Muscle of leg (tissue), 16 donors: Measurements from ENCODE around the gene MON2. TPM values are rescaled to one million over a fixed set of nuclear protein-coding genes. Genes with fewer than 3 reads are reported as not detected.

Experiments used
- DNase-seq: peaks from one replicate; pipeline ENCODE4 v3.0.0; 2013
- H3K27ac ChIP-seq: one replicate; pipeline ENCODE4 v1.5.1; 2013; ENCODE audit warnings: mild to moderate bottlenecking, low read length, control low read depth
- H3K27me3 ChIP-seq: one replicate; pipeline ENCODE4 v1.6.1; 2013; ENCODE audit warnings: low read length; ENCODE audit not compliant: control insufficient read depth, insufficient read depth
- H3K36me3 ChIP-seq: one replicate; pipeline ENCODE4 v1.6.1; 2013; ENCODE audit warnings: low read length; ENCODE audit not compliant: control insufficient read depth, insufficient read depth
- H3K4me1 ChIP-seq: one replicate; pipeline ENCODE4 v1.6.1; 2013; ENCODE audit warnings: low read length; ENCODE audit not compliant: control insufficient read depth, insufficient read depth
- H3K4me3 ChIP-seq: one replicate; pipeline ENCODE4 v1.5.1; 2013; ENCODE audit warnings: low read length, control low read depth
- H3K9me3 ChIP-seq: replicated peaks from 2 replicates; pipeline ENCODE4 v1.6.1; 2013; ENCODE audit warnings: low read depth, low read length; ENCODE audit not compliant: control insufficient read depth
- WGBS: methylation state at CpG from one replicate; pipeline ENCODE4 v1.1.5; 2013; ENCODE audit warnings: missing lambda C conversion rate; ENCODE audit not compliant: insufficient coverage; 5-methylcytosine and 5-hydroxymethylcytosine counted together
- long read RNA-seq, 11 donors: transcript quantifications; one replicate each; lab custom pipeline, GENCODE V29; 2026
- polyA plus RNA-seq, 8 donors: library from polyadenylated mRNA; unstranded; fragments of 120-200 nt; gene quantifications; one replicate each; pipeline versions ENCODE4 v1.2.1 to v1.2.3, GENCODE V29; 2013; ENCODE audit warnings: inconsistent platforms in 1 of 8, low replicate concordance in 1 of 8; ENCODE audit not compliant: insufficient read length in 8 of 8, insufficient read depth in 1 of 8
- total RNA-seq: library from RNA; stranded (reverse); fragments of 120-200 nt; gene quantifications from one replicate; pipeline ENCODE4 v1.2.4, GENCODE V29; 2013

Gene MON2, protein sequence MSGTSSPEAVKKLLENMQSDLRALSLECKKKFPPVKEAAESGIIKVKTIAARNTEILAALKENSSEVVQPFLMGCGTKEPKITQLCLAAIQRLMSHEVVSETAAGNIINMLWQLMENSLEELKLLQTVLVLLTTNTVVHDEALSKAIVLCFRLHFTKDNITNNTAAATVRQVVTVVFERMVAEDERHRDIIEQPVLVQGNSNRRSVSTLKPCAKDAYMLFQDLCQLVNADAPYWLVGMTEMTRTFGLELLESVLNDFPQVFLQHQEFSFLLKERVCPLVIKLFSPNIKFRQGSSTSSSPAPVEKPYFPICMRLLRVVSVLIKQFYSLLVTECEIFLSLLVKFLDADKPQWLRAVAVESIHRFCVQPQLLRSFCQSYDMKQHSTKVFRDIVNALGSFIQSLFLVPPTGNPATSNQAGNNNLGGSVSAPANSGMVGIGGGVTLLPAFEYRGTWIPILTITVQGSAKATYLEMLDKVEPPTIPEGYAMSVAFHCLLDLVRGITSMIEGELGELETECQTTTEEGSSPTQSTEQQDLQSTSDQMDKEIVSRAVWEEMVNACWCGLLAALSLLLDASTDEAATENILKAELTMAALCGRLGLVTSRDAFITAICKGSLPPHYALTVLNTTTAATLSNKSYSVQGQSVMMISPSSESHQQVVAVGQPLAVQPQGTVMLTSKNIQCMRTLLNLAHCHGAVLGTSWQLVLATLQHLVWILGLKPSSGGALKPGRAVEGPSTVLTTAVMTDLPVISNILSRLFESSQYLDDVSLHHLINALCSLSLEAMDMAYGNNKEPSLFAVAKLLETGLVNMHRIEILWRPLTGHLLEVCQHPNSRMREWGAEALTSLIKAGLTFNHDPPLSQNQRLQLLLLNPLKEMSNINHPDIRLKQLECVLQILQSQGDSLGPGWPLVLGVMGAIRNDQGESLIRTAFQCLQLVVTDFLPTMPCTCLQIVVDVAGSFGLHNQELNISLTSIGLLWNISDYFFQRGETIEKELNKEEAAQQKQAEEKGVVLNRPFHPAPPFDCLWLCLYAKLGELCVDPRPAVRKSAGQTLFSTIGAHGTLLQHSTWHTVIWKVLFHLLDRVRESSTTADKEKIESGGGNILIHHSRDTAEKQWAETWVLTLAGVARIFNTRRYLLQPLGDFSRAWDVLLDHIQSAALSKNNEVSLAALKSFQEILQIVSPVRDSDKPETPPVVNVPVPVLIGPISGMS (N-terminal part only)
- total RNA-seq: 35.6 TPM
- 10 to 100 TPM; 30.7 to 43.5 (median 32.6) TPM for polyA plus RNA-seq
- long read RNA-seq, donor 1, full-length matches to known transcripts: 3 of 3 reads
- long read RNA-seq, donor 1, partial matches to known transcripts: 0 of 3 reads
- long read RNA-seq, donor 1, other reads (novel, unspliced or antisense): 0 of 3 reads
- long read RNA-seq, donor 2: 0 reads
- long read RNA-seq, donor 3, full-length matches to known transcripts: 1 of 15 reads
- long read RNA-seq, donor 3, partial matches to known transcripts: 14 of 15 reads
- long read RNA-seq, donor 3, other reads (novel, unspliced or antisense): 0 of 15 reads
- long read RNA-seq, donor 4, partial matches to known transcripts: 0 of 1 reads
- long read RNA-seq, donor 4, other reads (novel, unspliced or antisense): 0 of 1 reads
- long read RNA-seq, donor 5, partial matches to known transcripts: 21 of 21 reads
- long read RNA-seq, donor 5, other reads (novel, unspliced or antisense): 0 of 21 reads
- long read RNA-seq, donor 6, full-length matches to known transcripts: 2 of 8 reads
- long read RNA-seq, donor 6, partial matches to known transcripts: 6 of 8 reads
- long read RNA-seq, donor 6, other reads (novel, unspliced or antisense): 0 of 8 reads
- long read RNA-seq, donor 7, partial matches to known transcripts: 0 of 1 reads
- long read RNA-seq, donor 7, other reads (novel, unspliced or antisense): 0 of 1 reads
- long read RNA-seq, donor 8, partial matches to known transcripts: 0 of 3 reads
- long read RNA-seq, donor 8, other reads (novel, unspliced or antisense): 0 of 3 reads
- long read RNA-seq, donor 9: 0 reads
- long read RNA-seq, donor 10, partial matches to known transcripts: 7 of 10 reads
- long read RNA-seq, donor 10, other reads (novel, unspliced or antisense): 0 of 10 reads
- long read RNA-seq, donor 11: 0 reads

DNA sequence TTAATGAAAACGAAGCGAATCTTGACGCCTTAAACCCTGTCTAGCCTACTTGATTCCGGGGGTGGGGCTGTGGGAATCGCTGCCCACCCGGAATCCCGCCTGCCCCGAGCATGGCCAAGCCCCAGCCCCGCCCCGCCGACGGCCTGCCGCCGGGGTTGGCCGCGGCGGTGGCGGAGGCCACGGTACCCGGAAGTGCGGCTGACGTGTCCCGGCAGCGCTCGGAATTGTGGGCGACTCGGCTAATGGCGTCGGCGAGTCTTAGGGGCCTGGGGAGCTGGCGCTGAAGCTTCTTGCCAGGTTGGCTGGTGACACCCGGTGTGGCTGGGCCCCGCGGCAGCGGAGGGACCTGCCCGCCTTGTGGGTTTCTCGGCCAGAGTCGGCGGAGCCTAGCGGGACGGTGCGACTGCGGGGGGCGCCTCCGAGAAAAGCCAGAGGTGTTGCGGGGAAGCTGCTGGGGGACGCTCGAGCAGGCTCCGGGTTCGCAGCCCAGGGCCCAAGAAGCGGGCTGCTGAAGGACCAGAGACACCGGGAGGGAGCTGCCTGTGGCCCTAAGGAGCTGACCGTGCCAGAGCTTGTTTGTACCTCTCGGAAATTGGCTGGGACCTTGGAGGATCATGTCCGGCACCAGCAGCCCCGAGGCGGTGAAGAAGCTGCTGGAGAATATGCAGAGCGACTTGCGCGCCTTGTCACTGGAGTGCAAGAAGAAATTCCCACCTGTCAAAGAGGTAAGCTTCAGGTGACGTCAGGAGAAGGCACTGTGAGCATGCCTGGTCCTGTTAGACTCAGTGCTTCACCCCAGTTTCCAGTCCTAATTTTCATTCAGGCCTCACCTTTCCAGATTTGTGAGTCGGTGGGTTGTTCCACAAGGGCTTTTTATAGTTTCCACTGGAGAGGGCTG, at the start of gene MON2:
Gene MON2 (plus strand): TSS at position 233 of the 898 bp plus-strand sequence. CDS start 382 bp downstream, at position 615.
- Histone ChIP-seq H3K27me3 (no peaks in the 10 kb centered on the region), H3K9me3 (peaks cover 3% of the 10 kb centered on the region), H3K4me3 (peak within 1 kb of the TSS; percentile 74), H3K4me1 (peaks cover 7% of the 10 kb centered on the region), H3K27ac (peak within 1 kb of the TSS; percentile 95), H3K36me3 (no peaks in the 10 kb centered on the region)
- peak; percentile 97 for DNase-seq
- 0% methylated on average over 60 of the region's 62 CpGs for WGBS

- no peak overlapping the region for H3K27ac ChIP-seq
- no peaks in the 10 kb centered on the region for H3K36me3 ChIP-seq
- no CpG with 5 or more reads among the region's 3 CpGs for WGBS
- no peak overlapping the region for H3K4me3 ChIP-seq
- DNase-seq: no peak
- H3K9me3 ChIP-seq: peaks cover 8% of the 10 kb centered on the region
- H3K4me1 ChIP-seq: no peaks in the 10 kb centered on the region
- no peaks in the 10 kb centered on the region for H3K27me3 ChIP-seq
These were observed 40.5 kb upstream of the MON2 start for GRCh38 chr12:62426089-62426488.

DNA sequence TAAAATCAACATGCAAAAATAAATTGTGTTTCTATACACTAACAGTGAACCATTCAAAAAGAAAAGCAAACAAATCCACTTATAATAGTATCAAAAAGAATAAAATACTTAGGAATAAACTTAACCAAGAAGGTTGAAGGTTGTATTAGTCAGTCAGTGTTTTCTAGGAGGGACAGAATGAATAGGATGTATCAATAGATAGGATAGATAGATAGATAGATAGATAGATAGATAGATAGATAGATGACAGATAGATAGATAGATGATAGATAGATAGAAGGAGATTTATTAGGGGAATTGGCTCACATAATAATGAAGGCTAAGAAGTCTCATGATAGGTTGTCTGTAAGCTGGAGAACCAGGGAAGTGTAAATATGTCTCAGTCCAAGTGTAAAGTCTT, 37.2 kb upstream of the MON2 start:
- Histone ChIP-seq H3K9me3 (peaks cover 8% of the 10 kb centered on the region), H3K27ac (no peak overlapping the region), H3K27me3 (peaks cover 5% of the 10 kb centered on the region), H3K4me3 (no peak overlapping the region), H3K4me1 (no peaks in the 10 kb centered on the region), H3K36me3 (no peaks in the 10 kb centered on the region)
- DNase-seq: no peak

DNA sequence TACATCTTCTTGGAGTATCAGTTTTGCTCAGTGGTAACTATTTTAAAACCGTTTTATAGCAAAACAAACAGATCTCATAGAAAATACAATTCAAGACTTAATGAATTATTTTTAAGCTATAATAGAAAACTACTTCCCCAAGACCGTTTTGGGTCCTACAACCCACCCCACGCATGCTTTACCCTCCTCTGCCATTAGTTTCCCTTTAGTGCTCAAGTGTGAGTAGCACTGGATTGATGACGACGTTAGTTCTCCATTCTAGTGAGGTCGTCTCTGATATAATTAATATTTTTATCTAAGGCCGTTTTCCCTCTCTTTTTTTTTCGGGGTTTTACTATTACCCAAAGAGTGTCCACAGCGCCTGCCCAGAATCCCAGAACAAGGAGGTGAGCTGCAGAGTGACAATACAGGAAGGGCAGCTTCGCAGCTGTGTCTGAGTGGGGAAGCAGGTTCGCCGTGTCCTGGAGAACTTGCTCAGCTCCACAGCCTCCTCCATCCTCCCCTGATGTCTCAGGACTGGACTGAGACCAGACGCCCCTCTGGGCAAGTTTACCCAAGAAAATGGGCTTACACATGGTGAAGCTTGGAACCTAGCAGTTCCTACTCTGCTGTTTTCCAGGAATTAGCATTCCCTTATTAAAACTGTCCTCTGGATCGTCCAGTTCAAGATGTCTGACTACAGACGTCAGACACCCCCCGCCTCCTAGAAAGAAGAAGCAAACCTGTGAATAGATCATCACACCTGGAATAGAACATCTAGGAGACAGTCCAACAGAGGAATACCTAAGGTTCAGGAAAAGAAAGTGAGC, 31.9 kb upstream of the MON2 start:
- WGBS: 11% methylated on average over 3 of the region's 16 CpGs
- Histone ChIP-seq H3K4me3 (peak overlapping the region; percentile 39), H3K36me3 (no peaks in the 10 kb centered on the region), H3K27me3 (peaks cover 23% of the 10 kb centered on the region), H3K4me1 (peaks cover 14% of the 10 kb centered on the region), H3K9me3 (no peaks in the 10 kb centered on the region), H3K27ac (no peak overlapping the region)
- DNase-seq: no peak

DNA sequence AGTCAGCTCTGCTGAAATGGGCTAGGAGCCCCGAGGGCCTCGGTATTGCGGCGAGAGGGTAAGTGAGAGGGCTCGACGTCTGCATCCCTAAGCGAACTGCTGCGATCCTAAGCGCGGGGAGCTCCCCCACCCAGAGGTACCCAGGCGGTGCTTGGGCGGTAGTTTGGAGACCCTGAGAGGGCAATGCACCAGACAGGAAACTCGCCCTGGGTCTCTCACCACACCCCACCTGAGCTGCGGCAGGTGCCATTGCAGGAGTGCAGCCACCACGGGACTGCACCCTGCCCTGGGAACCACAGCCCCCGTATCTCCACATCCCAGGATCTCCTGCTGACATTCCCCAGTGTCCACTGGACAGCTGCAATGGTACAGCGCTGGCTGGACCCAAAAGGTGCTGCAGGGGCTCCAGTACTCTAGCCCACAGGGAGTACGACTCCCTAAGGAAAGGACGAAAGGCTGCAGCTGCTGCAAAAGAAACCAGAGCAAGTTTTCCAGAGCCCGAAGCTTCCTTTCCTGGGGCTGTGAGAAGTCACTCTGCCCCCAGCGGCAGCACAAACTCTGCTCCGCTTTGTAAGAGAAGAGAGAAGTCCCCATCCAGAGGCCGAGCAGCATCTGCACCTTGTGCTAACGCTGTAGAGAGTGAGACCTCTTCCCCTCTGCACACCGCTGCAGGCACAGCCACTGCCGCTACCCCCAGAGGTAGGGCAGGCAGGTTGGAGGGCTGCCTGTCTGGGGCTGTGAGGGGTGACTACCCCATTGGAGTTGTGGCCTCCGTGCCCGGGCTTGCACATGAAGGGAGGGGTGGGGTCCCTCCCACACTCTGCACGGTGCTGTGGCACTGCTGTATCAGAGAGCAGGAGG, 31.1 kb upstream of the MON2 start:
- Histone ChIP-seq H3K4me1 (peaks cover 14% of the 10 kb centered on the region), H3K36me3 (no peaks in the 10 kb centered on the region), H3K9me3 (no peaks in the 10 kb centered on the region), H3K27ac (no peak overlapping the region), H3K27me3 (peaks cover 23% of the 10 kb centered on the region), H3K4me3 (peak overlapping the region; percentile 39)
- DNase-seq: peak; percentile 68
- 0% methylated on average over 23 of the region's 29 CpGs for WGBS

GRCh38 chr12:62436164-62436503, 30.5 kb upstream of the MON2 start:
- Histone ChIP-seq H3K36me3 (no peaks in the 10 kb centered on the region), H3K4me3 (no peak overlapping the region), H3K27ac (no peak overlapping the region), H3K9me3 (no peaks in the 10 kb centered on the region), H3K27me3 (peaks cover 23% of the 10 kb centered on the region), H3K4me1 (peaks cover 14% of the 10 kb centered on the region)
- WGBS: 46% methylated on average over 11 of the region's 12 CpGs
- DNase-seq: no peak

- 0% methylated on average over 1 of the region's 6 CpGs for WGBS
- Histone ChIP-seq H3K4me1 (peaks cover 14% of the 10 kb centered on the region), H3K9me3 (no peaks in the 10 kb centered on the region), H3K27ac (no peak overlapping the region), H3K36me3 (no peaks in the 10 kb centered on the region), H3K27me3 (peaks cover 23% of the 10 kb centered on the region), H3K4me3 (no peak overlapping the region)
- peak; percentile 72 for DNase-seq
These were observed 28.4 kb upstream of the MON2 start for GRCh38 chr12:62438098-62438692.
